GM12878 (cell line): ENCODE measurements around the gene SLC1A2.

Source experiments
- EZH2 ChIP-seq: IDR thresholded peaks from 2 replicates; pipeline ENCODE4 v1.6.1; 2012; ENCODE audit warnings: low read depth, mild to moderate bottlenecking, control low read depth, inconsistent platforms, low read length, borderline replicate concordance; ENCODE audit not compliant: control insufficient read depth
- TF ChIP-seq, protein P1 (sequence below), 3 experiments: IDR thresholded peaks in 2 of 3; conservative IDR thresholded peaks in 1 of 3; 2 replicates each; pipeline ENCODE4 v1.5.1; 2011; ENCODE audit warnings: low read depth in 3 of 3, low read length in 3 of 3, mild to moderate bottlenecking in 3 of 3, control low read depth in 2 of 3, moderate library complexity in 2 of 3, inconsistent platforms in 1 of 3, mixed read lengths in 1 of 3; ENCODE audit not compliant: control insufficient read depth in 2 of 3, insufficient read depth in 1 of 3; ENCODE audit errors: extremely low read depth in 1 of 3

DNA sequence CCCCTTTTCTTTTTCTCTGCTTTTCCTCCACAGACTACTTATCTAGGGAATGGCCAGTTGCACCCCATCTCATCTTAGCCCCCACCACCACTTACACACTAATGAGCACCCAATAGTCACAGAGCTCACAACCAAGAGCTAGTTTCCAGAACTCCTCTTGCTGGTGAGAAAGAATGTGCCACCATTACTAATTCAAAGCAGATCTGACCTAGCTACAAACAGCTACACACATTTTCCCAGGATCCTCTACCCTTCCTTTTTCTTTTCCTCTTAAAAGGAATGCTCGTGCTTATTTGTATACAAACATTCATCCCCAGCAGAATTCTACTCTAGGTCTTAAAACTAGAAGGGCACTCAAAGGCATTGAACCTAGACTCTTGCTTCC lies 143.6 kb downstream of the SLC1A2 start:
- no peak for TF ChIP-seq EZH2
- TF ChIP-seq, protein P1, sequence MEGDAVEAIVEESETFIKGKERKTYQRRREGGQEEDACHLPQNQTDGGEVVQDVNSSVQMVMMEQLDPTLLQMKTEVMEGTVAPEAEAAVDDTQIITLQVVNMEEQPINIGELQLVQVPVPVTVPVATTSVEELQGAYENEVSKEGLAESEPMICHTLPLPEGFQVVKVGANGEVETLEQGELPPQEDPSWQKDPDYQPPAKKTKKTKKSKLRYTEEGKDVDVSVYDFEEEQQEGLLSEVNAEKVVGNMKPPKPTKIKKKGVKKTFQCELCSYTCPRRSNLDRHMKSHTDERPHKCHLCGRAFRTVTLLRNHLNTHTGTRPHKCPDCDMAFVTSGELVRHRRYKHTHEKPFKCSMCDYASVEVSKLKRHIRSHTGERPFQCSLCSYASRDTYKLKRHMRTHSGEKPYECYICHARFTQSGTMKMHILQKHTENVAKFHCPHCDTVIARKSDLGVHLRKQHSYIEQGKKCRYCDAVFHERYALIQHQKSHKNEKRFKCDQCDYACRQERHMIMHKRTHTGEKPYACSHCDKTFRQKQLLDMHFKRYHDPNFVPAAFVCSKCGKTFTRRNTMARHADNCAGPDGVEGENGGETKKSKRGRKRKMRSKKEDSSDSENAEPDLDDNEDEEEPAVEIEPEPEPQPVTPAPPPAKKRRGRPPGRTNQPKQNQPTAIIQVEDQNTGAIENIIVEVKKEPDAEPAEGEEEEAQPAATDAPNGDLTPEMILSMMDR (IDR thresholded peaks at IDR 0.05 in 2 of 3, conservative IDR thresholded peaks at IDR 0.05 in 1 of 3; ENCODE audit: control insufficient read depth in 2 of 3, extremely low read depth in 1 of 3, insufficient read depth in 1 of 3, low read depth in 3 of 3, low read length in 3 of 3), result no peak
